Stimulated activated naive CD4-positive, alpha-beta T cell (primary cell): ENCODE data around the gene STAM.

Experiments
- DNase-seq, 6 experiments: peaks; one replicate each; lab custom pipeline; 2025; lab: John Stamatoyannopoulos, UW

Gene STAM

DNA sequence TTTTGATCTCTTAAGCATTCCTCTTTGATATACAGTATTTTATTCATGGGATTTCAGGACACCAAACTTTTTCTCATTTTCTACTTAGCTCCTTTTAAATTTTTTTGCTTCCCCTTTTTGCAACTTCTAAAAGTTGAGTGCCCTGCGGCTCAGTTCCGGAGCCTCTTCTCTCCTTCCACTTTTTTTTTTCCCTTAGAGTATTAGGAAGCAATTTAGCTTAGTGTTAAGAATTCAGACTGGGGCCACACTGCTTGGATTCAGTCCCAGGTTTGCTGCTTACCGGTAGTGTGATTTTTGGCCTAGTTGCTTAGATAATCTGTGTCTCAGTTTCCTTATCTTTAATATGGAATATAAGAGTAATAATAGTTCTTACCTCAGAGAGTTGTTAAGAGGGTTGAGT, 3.4 kb downstream of the STAM start:
- DNase-seq, result no peak

DNA sequence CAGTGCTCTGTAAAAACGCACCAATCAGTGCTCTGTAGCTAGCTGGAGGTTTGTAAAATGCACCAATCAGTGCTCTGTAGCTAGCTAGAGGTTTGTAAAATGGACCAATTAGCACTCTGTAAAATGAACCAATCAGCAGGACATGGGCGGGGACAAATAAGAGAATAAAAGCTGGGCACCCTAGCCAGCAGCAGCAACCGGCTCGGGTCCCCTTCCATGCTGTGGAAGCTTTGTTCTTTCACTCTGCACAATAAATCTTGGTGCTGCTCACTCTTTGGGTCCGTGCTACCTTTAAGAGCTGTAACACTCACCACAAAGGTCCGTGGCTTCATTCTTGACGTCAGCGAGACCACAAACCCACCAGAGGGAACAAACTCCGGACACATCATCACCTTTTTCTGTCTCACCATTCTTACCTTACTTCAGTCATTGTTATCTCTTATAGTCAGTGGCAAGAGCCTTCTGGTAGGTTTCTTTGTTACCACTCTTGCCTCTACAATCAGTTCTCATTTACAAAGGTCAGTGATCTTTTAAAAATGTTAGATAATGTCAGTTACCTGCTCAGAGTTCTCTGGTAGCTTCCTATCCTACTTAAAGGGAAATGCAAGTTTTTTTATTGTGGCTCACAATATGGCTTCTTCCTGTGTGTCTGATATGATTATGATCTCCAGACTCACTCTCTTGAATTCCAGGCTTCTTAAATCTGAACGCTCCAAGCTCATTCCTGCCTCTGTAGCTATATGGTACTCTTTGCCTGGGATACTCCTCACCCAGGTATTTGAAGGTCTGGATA, 4.5 kb downstream of the STAM start:
- DNase-seq, result peak in 3 of 6 experiments; percentile 2 to 26 (median 13)

DNA sequence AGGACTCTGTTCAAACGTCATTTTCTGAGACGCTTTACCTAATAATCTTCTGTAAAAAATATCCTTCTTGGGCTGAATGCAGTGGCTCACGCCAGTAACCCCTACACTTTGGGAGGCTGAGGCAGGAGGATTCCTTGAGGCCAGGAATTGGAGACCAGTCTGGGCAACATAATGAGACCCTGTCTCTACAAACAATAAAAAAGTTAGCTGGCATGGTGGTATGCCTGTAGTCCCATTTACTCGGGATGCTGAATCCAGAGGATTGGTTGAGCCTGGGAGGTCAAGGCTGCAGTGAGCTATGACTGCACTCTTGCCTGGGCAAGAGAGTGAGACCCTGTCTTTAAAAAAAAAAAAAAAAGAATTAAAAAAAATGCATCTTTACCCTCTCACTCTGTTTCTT, 5.1 kb downstream of the STAM start:
- no peak for DNase-seq

DNA sequence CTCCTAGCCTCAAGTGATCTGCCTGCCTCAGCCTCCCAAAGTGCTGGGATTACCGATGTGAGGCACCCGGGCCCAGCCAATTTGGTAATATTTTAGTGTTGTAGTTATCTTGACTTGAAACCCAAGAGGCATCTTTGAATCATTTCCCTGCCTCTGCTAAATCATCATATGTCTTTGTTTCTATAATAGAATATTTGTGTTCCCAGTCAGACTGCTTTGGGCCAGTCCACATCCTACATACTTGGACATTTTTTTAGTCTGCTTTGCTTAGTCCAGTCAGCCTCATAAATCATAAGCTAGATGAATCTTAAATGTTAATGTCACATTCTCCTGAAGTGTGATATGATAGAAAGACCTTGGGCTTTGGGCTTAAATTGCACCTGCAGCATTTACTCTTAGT, 5.9 kb downstream of the STAM start:
- DNase-seq, result no peak

DNA sequence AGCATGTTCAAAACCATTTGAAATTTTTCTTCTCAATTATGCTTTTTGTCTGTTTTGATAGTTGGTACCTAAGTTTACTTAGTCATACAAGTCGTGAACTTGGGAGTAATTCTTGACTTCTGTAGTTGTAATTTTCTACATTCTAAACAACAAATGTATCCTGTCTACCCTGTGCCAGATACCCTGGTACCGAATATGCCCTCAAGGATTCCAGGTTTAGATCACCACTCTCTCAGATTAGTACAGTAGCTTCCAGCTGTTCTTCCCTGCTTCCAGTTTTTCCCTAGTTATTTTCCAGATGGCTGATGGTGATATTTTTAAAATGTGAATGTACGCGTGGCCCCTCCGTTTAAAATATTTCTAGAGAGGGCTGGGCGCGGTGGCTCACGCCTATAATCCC, 6.5 kb downstream of the STAM start:
- no peak for DNase-seq

DNA sequence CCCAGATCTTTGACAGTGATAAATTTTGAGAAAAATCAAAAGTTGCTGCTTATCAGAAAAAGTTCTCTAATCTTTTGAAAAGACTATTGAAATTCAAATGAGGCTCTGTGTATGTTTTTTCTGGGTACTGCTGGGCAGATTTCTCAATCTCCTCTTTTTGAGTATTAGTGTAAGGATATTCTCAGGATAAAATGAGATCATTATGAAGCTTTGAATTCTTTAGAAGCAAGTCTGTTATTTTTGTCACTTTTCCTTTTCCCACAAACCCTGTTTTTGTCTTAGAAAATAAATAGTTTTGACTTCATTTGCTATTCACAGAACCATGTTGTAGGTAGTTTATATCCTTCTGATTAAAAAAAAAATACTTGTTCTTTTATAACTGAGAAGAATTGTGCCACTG, 7.9 kb downstream of the STAM start:
- DNase-seq, result no peak

DNA sequence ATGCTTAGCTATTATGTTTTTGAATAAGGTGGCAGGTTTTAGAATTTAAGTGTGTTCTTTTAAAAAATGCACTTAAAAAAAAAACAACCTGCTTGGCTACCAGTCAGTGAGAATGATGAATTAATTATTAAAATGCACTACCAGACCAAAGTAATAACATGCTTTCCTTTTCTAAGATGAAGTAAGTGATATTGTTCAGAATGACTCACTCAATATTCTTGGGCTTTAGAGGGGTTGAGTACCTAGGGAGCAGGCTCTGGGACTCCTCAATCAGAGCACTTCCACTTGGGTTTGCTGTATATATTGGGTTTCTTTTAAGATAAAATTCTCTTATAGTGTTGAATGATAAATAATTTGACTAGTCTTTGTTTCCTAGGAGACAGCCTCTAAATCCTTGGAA, 8.6 kb downstream of the STAM start:
- no peak for DNase-seq

DNA sequence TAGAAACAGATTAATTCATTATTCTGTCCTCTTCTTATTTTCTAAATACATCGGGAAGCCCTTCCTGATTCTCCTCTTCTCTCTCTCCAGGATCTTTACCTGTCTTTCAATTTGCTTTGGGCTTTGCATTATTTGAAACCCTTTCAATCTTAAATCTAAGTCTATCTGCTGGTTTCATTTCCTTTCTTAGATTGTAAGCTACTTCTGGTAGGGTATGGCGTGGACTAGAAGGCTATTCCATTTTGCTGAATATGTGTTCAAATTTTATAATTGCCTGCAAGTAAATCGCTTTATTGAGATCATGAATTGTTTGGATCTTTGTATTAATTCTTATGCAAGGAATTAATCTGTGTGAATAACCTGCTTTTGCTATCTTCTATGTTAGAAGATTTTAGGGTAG, 11.1 kb downstream of the STAM start:
- no peak for DNase-seq

DNA sequence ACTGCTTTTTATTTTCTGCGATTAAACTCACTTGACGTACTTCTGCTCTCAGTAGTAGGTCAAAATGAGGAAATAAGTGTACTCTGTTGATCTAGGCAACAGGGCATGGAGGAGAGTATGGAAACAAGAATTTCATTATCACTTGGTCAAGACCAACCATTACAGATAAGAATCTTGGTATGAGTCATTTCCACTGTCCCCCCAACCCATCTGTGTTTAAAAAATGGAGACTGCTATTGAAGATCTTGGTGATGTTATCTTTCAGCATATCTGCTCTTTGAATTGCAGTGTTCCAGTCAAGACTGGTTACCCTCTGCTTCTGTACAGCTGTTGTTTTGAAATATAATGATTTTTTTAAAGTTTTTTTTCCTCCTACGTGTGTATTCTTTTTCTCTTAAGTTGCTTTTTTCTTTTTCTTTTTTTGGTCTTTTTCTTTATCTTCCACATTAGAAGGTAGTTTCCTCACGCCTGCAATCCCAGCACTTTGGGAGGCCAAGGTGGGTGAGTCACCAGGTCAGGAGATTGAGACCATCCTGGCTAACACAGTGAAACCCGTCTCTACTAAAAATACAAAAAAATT, 11.7 kb downstream of the STAM start:
- DNase-seq, result no peak

DNA sequence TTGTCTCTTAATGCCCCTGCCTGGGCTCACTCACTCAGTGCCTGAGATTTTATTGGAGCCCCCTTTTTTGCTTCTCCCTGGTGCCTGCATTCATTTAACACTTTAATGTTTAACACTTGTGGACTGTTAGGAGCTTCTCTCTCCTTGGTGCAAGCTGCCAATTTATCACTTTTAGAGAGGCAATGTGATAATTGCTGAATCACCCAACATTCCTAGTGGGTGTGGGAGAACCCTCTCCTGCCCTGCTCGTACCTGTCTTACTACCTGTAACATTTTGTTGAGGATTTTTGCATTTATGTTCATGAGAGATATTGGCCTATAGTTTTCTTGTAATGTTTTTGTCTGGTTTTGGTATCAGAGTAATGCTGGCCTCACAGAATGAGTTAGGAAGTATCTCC, 13.2 kb downstream of the STAM start:
- no peak for DNase-seq

DNA sequence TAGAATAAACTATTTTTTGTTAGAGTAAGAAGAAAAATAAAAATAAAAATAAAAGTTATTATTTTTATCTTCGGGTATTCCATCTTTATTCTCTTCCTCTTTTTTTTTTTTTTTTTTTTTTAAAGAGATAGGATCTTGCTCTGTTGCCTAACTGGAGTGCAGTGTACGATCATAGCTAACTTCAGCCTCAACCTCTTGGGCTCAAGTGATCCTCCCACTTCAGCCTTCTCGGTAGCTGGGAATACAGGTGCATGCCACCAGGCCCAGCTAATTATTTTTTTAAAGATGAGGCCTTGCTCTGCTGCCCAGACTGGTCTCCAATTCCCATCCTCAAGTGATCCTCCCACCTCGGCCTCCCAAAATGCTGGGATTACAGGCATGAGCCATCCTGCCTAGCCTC, 15.4 kb downstream of the STAM start:
- no peak for DNase-seq

DNA sequence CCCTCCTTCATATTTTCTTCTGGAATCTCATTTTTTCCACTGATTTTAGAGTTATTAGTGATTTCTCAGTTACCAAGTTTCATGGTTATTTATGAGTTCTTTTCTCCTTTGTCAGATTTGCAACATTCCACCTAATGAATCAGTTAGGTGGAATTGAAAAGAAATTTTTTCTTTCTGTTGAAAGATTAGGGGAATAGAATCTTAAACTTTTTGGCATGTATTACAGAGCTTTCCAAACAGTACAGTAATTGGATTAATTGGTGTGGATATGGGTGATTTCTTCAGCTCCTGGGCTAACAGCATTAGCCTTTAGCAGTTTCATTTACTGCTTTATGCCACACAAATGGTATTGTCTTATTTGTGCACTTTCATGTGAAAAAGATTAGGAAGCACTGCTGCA, 17.0 kb downstream of the STAM start:
- DNase-seq, result no peak

DNA sequence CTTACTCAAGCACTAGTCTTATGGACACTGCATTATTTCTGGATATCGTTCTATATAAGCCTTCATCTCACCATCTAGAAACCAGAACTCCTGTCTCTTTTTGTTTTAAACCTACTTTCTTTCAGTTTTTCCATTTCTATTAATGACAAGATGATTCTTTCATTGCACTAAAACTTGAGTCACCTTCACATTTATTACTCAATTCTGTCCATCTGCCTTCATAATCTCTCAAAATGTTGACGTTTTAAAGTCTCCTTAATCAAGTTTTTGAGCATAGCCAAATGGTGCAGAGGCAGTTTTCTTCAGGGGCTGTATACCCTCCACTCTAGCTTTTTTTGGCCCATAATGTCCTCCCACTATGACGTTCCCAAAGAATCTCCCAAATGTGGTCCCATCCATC, 17.6 kb downstream of the STAM start:
- no peak for DNase-seq

DNA sequence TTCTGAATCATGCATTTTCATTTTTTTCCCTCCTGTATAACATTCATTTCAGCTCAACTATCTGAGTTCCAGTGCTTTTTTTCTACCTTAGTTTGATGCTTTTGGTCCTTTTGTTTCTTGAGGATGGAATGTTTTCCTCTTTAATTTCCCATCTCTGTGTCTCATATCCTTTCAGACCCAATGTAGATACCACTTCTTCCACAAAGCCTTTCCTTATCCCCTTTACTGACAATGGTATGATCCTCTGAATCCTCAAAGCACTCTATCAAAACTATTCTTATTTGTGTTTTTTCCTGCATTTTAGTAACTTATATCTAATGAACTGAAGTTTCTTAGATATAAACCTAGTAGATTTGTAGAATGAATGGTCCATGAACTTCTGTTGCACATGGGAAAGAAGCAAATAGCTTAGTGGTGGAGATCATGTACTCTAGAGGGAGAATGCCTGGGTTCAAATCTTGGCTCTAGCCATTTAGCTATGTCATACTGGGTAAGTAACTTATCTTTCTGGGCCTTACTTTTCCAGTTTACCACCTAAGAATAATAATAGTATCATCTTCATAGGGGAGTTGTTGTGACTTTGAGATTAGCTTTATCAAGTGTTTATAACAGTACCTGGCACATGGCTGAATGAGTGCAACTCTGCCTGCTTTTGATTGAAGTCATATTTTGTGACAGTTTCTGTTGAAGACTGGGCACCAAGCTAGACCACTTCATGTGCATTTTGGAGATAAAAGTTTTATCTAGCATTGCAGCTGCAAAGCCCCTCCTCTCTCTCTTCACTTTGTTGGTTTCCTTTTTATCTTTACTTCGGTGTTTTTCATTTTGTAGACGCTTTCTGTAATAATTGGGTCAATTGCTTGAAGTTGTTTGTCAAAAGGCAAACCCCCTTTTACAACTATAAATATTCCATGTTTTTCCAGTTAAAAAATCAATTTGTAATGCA, 18.5 kb downstream of the STAM start:
- DNase-seq, result no peak

DNA sequence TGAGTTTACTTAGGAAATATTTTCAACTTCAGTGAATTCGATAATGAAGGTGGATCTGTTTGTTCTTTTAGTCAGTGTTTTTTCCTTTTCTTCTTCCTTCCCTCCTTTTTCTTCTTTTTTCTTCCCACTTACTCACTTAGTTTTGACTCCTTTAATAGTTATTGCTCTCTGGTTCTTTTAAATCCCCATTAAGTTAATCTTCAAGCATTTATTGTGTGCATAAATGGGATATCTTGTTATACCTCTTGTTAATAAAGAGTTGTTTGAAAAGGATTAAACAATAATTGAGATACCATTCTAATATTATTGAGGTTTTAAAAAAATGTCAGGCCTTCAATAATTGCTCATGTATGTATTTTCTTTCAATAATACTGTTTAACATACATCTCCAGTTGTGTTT, 19.5 kb downstream of the STAM start:
- DNase-seq, result no peak

DNA sequence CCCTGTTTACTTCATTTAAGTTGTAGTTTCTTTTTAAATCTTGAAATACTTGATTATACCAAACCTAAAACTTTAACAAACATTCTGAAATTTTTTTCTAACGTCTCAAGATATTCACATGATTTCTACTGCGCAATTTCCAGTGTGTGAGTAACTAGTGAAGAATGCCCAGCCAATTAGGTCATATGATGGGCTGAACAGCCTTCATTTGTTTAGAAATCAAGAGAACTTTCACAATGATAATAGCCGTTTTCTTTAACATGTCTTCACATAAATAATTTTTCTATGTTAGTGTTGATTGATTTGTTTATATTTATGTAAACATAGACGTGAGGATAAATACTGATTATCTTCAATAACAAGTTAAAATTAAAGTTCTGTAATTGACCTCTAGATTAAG, 21.8 kb downstream of the STAM start:
- no peak for DNase-seq

DNA sequence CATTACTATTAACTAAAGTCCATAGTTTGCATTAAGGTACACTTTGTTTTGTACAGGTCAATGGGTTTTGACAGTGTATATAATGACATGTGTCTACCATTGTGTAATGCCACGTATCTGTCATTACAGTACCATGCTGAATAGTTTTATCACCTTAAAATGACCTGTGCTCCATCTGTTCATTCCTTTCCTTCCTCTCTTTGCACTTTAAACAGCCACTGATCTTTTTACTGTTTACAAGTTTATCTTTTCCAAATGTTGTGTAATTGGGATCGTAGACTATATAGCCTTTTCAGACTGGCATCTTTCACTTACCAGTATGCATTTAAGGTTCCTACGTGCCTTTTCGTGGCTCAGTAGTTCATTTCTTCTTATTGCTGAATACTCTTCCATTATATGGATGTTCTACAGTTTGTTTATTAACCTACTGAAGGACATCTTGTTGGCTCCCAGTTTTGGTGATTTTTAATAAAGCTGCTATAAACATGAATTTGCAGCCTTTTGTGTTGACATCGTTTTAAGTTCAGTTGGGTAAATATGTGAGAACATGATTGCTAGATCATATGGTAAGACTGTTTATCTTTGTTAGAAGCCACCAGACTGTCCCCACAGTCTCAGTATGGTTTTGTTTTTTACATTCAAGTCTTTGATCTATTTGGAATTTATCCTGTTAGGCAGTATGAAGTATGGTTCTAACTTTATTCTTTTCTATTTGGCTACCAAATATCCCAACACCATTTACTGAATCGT, 24.7 kb downstream of the STAM start:
- DNase-seq, result no peak

DNA sequence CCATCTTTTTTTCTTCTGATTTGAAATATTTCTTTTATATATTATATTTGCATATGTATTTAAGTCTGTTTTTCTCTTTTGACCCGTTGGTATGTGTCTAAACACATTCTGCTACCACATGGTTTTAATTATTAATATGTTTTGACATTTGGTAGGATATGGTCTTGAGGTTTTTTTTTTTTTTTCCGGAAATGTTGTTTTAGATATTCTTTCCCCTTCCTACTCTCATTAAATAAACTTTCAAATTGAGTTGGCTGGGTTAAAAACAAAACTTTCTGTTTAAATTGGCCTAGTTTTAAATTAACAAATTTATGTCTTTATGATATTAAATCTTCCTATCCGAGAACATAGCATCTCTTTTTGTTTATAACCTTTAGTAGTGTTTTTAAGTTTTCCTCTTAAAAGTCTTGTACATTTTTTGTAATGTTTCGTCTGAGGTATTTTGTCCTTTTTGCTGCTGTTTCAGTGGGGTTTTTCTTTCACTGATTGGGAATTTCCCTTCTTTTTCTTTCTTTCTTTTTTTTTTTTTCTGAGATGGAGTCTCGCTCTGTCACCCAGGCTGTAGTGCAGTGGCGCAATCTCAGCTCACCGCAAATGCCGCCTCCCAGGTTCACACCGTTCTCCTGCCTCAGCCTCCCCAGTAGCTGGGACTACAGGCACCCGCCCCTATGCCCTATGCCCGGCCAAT, 25.4 kb downstream of the STAM start:
- no peak for DNase-seq

DNA sequence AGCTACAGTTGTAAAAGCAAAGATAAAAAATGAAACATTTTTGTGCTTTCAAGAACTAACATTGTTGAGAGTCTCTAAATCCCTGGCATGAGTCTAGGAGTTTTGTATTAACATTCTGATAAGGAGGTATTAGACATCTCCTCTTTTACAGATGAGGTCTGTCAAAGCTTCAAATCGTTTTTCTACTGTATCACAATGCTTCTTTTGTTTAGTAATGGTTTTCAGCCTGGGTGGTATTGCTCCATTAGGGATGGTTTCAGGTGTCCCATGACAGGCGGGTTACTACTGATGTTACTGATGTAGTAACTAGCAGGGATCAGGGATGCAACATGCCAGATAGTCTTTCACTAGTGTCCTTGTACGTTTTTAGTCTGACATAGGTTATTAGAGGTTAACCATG, 27.4 kb downstream of the STAM start:
- DNase-seq, result no peak

DNA sequence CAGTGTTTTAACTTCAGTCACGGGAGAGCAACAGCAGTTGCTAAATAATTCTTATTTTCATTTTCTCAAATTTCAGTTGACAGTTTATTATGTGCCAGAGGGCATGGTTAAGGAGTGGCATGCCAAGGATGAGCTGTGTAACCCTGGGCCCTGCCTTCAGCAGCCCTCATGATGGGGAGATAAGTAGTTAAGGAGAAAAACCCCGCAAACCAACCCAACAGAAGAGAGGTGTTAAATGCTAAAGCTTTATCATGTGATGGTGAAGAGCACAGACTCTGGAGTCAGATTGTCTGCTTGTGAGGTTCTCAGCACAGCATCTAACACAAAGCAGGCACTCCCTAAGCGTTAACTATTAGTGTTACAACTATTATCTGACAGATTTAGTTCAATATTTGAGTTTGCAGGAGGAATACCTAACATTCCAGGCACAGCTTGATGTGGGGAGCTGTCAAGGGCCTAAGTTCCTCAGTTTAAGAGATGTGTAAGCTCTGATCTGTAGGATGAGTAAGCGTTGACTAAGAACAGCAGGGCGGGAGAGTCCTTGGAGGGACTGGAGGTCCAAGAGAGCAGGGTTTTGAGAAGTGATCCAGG, 29.6 kb downstream of the STAM start:
- DNase-seq, result no peak

DNA sequence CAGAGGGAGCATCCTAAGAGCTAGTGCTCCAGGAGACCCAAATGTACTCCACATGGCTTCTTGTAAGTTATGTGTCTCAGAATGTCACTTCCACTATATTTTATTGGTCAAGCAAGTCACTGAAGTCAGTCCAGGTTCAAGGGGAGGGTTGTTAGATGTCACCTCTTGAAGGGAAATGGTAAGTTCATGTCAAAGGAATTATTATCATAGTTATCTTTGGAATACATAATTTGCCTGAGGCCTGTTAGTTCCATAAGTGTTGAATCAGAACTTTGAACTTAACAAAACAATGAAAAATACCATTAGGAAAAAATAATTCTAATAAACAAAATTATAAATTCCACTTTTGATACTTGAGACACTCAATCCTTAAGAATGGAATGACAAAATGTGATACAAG, 30.6 kb downstream of the STAM start:
- no peak for DNase-seq
